ENCODE results near the gene WARS2. TPM values are rescaled to one million over a fixed set of nuclear protein-coding genes. Genes with fewer than 3 reads are reported as not detected.

WARS2 gene

Small RNAs within 50 kb of the gene (small RNA-seq; reads per million reads assigned to genes)
- not detected for gene AL139420.2 (ENCODE audit: insufficient read depth)

Measured in neuronal stem cell (in vitro differentiated cells).